GM23248 (cell line): ENCODE data around the gene HIPK2.

ENCODE experiments used
- EZH2 ChIP-seq: fragments of 200-600 bp; sonication (generic); IDR thresholded peaks from 2 replicates; pipeline ENCODE4 v1.6.1; 2018; ENCODE audit warnings: antibody characterized with exemption, mild to moderate bottlenecking; ENCODE audit not compliant: insufficient read depth, poor library complexity, severe bottlenecking
- EZH2phosphoT487 ChIP-seq: fragments of 200-600 bp; sonication (generic); IDR thresholded peaks from 2 replicates; pipeline ENCODE4 v1.6.1; 2018; ENCODE audit warnings: antibody characterized with exemption, moderate library complexity, mild to moderate bottlenecking, low read depth; ENCODE audit not compliant: insufficient read depth

- no peak for TF ChIP-seq EZH2phosphoT487
- no peak for TF ChIP-seq EZH2
These were observed 95.4 kb downstream of the HIPK2 start for GRCh38 chr7:139682136-139683013.
